ENCODE measurements around the gene DYRK1A. TPM values are rescaled to one million over a fixed set of nuclear protein-coding genes. Genes with fewer than 3 reads are reported as not detected.

Gene DYRK1A
- total RNA-seq, 6 experiments from 2014 or later: 35.8 to 47.3 (median 42.5) TPM

- Mint-ChIP-seq H3K4me1 (ENCODE audit: low read depth) (peaks cover 77% of the 10 kb centered on the region), H3K36me3 (ENCODE audit: low read depth) (peaks cover 11% of the 10 kb centered on the region), H3K9me3 (peaks cover 5% of the 10 kb centered on the region; the same call in 1 of the 2 replicates), H3K27me3 (ENCODE audit: insufficient read depth) (no peaks in the 10 kb centered on the region; the same call in 1 of the 2 replicates), H3K4me3 (no peak overlapping the region), H3K27ac (no peak overlapping the region)
- no peak for TF ChIP-seq CTCF (IDR thresholded peaks at IDR 0.05)
- DNase-seq: no peak
These were observed 16.5 kb downstream of the DYRK1A start for GRCh38 chr21:37383086-37383485.

GRCh38 chr21:37383784-37384311 lies 17.3 kb downstream of the DYRK1A start:
- Mint-ChIP-seq H3K4me3 (no peak overlapping the region), H3K27ac (no peak overlapping the region), H3K36me3 (ENCODE audit: low read depth) (peaks cover 11% of the 10 kb centered on the region), H3K27me3 (ENCODE audit: insufficient read depth) (no peaks in the 10 kb centered on the region; the same call in 1 of the 2 replicates), H3K9me3 (peaks cover 5% of the 10 kb centered on the region; the same call in 1 of the 2 replicates), H3K4me1 (ENCODE audit: low read depth) (peaks cover 73% of the 10 kb centered on the region)
- no peak for TF ChIP-seq CTCF (IDR thresholded peaks at IDR 0.05)
- no peak for DNase-seq

- peaks cover 5% of the 10 kb centered on the region; the same call in 1 of the 2 replicates for H3K9me3 Mint-ChIP-seq
- H3K27ac Mint-ChIP-seq: no peak overlapping the region
- no peaks in the 10 kb centered on the region; the same call in 1 of the 2 replicates for H3K27me3 Mint-ChIP-seq (ENCODE audit: insufficient read depth)
- DNase-seq: no peak
- no peak for TF ChIP-seq CTCF (IDR thresholded peaks at IDR 0.05)
- H3K4me3 Mint-ChIP-seq: no peak overlapping the region
- peaks cover 69% of the 10 kb centered on the region for H3K4me1 Mint-ChIP-seq (ENCODE audit: low read depth)
- peaks cover 11% of the 10 kb centered on the region for H3K36me3 Mint-ChIP-seq (ENCODE audit: low read depth)
These were observed 17.8 kb downstream of the DYRK1A start for GRCh38 chr21:37384416-37384815.

- H3K27ac Mint-ChIP-seq: no peak overlapping the region
- TF ChIP-seq CTCF (IDR thresholded peaks at IDR 0.05): no peak
- H3K4me3 Mint-ChIP-seq: no peak overlapping the region
- peaks cover 11% of the 10 kb centered on the region for H3K36me3 Mint-ChIP-seq (ENCODE audit: low read depth)
- H3K27me3 Mint-ChIP-seq (ENCODE audit: insufficient read depth): no peaks in the 10 kb centered on the region; the same call in 1 of the 2 replicates
- no peak for DNase-seq
- peaks cover 68% of the 10 kb centered on the region for H3K4me1 Mint-ChIP-seq (ENCODE audit: low read depth)
- H3K9me3 Mint-ChIP-seq: peaks cover 5% of the 10 kb centered on the region; the same call in 1 of the 2 replicates
These were observed 18.7 kb downstream of the DYRK1A start for GRCh38 chr21:37385179-37385765.

- DNase-seq: no peak
- Mint-ChIP-seq H3K9me3 (peaks cover 5% of the 10 kb centered on the region; the same call in 1 of the 2 replicates), H3K36me3 (ENCODE audit: low read depth) (peaks cover 7% of the 10 kb centered on the region), H3K27ac (no peak overlapping the region), H3K4me1 (ENCODE audit: low read depth) (peaks cover 66% of the 10 kb centered on the region), H3K27me3 (ENCODE audit: insufficient read depth) (no peaks in the 10 kb centered on the region), H3K4me3 (no peak overlapping the region)
- no peak for TF ChIP-seq CTCF (IDR thresholded peaks at IDR 0.05)
These were observed 19.6 kb downstream of the DYRK1A start for GRCh38 chr21:37386151-37386550.

Data from HFFc6 (cell line).